B cell (primary cell): ENCODE data around the gene CCM2. TPM values are rescaled to one million over a fixed set of nuclear protein-coding genes. Genes with fewer than 3 reads are reported as not detected.

Experiments used
- ATAC-seq: fragments of 200-7000 bp; cut with Tn5 transposase; one replicate; pipeline ENCODE4 v1.10.0; 2021; ENCODE audit warnings: low read depth, mild to moderate bottlenecking, moderate number of reproducible peaks, moderate library complexity
- CTCF ChIA-PET: fragments of 350-600 bp; sonication (Branson Sonifier 250); formaldehyde crosslinking; loops from one replicate; lab custom pipeline; 2021; ENCODE audit warnings: antibody characterized with exemption, inconsistent platforms; lab: Charles Lee
- POLR2A ChIA-PET: fragments of 350-600 bp; sonication (Branson Sonifier 250); formaldehyde crosslinking; loops from one replicate; lab custom pipeline; 2021; ENCODE audit warnings: antibody characterized with exemption; lab: Charles Lee
- DNase-seq: peaks from one replicate; pipeline ENCODE4 v3.0.0; 2013
- H2AFZ ChIP-seq: 2 replicates; pipeline ENCODE4 v1.6.1; 2012; ENCODE audit warnings: mild to moderate bottlenecking, low read depth, low read length; ENCODE audit not compliant: insufficient read depth, poor library complexity, severe bottlenecking
- H3K27ac ChIP-seq, 2 donors: 1 replicate in 1 of 2; 2 replicates in 1 of 2; pipeline ENCODE4 v1.5.1; 2012 to 2013; ENCODE audit warnings: low read length in 2 of 2, mild to moderate bottlenecking in 2 of 2, moderate library complexity in 1 of 2
- H3K27me3 ChIP-seq, 4 experiments: fragments of 200-600 bp in 1 of 4; sonication (generic) in 1 of 4; replicated peaks in 1 of 4; 1 replicate in 2 of 4; 2 replicates in 2 of 4; pipeline versions ENCODE4 v1.6.1 to v1.7.0; 2013 to 2016; ENCODE audit warnings: low read length in 3 of 4, mild to moderate bottlenecking in 2 of 4, mixed read lengths in 1 of 4, moderate library complexity in 1 of 4; ENCODE audit not compliant: insufficient read depth in 4 of 4, control insufficient read depth in 3 of 4; ENCODE audit errors: control extremely low read depth in 1 of 4
- H3K36me3 ChIP-seq, 2 experiments: replicated peaks in 1 of 2; 1 replicate in 1 of 2; 2 replicates in 1 of 2; pipeline versions ENCODE4 v1.6.1 to v1.7.1; 2013; ENCODE audit warnings: low read length in 1 of 2; ENCODE audit not compliant: insufficient read depth in 2 of 2, control insufficient read depth in 1 of 2; ENCODE audit errors: control extremely low read depth in 1 of 2, extremely low read depth in 1 of 2
- H3K4me1 ChIP-seq, 2 donors: fragments of 200-600 bp in 1 of 2; sonication (generic) in 1 of 2; 1 replicate in 1 of 2; 2 replicates in 1 of 2; pipeline versions ENCODE4 v1.5.1 to v1.6.1; 2013 to 2017; ENCODE audit warnings: low read length in 2 of 2; ENCODE audit not compliant: control insufficient read depth in 2 of 2, insufficient read depth in 2 of 2
- H3K4me2 ChIP-seq: replicated peaks from 2 replicates; pipeline ENCODE3; 2012; ENCODE audit warnings: mild to moderate bottlenecking, low read depth, low read length; ENCODE audit not compliant: poor library complexity, severe bottlenecking
- H3K4me3 ChIP-seq, 5 experiments: fragments of 200-600 bp in 1 of 5; sonication (generic) in 1 of 5; 1 replicate in 3 of 5; 2 replicates in 2 of 5; pipeline versions ENCODE4 v1.5.1 to v1.7.0; 2011 to 2016; ENCODE audit warnings: low read length in 4 of 5, mild to moderate bottlenecking in 4 of 5, low read depth in 2 of 5, control low read depth in 1 of 5, moderate library complexity in 1 of 5; ENCODE audit not compliant: insufficient read depth in 1 of 5; ENCODE audit errors: control extremely low read depth in 1 of 5, extremely low read depth in 1 of 5
- H3K79me2 ChIP-seq: fragments of 200-600 bp; sonication (generic); one replicate; pipeline ENCODE4 v1.6.0; 2016; ENCODE audit warnings: low read length; ENCODE audit not compliant: control insufficient read depth, insufficient read depth
- H3K9ac ChIP-seq: fragments of 200-600 bp; sonication (generic); 2 replicates; pipeline ENCODE4 v1.6.1; 2017; ENCODE audit warnings: mild to moderate bottlenecking, low read length, moderate library complexity
- H3K9me3 ChIP-seq, 3 donors: one replicate each; pipeline versions ENCODE4 v1.6.1 to v1.7.1; 2013; ENCODE audit warnings: low read length in 2 of 3; ENCODE audit not compliant: control insufficient read depth in 2 of 3, insufficient read depth in 1 of 3; ENCODE audit errors: control extremely low read depth in 1 of 3
- H4K20me1 ChIP-seq: 2 replicates; pipeline ENCODE4 v1.6.0; 2012; ENCODE audit warnings: mild to moderate bottlenecking, low read length; ENCODE audit not compliant: insufficient read depth, control insufficient read depth, poor library complexity, severe bottlenecking
- H3K27ac Mint-ChIP-seq: one replicate; pipeline ENCODE4 v1.8.0; 2021; ENCODE audit warnings: mixed read lengths
- H3K27me3 Mint-ChIP-seq: one replicate; pipeline ENCODE4 v1.8.0; 2021; ENCODE audit warnings: mixed read lengths
- H3K4me1 Mint-ChIP-seq: one replicate; pipeline ENCODE4 v1.8.0; 2021; ENCODE audit warnings: mixed read lengths
- H3K4me3 Mint-ChIP-seq: one replicate; pipeline ENCODE4 v1.8.0; 2021; ENCODE audit warnings: mixed read lengths
- H3K9me3 Mint-ChIP-seq: one replicate; pipeline ENCODE4 v1.8.0; 2022; ENCODE audit warnings: mixed read lengths; ENCODE audit not compliant: insufficient read depth
- EZH2 ChIP-seq: IDR thresholded peaks from 2 replicates; pipeline ENCODE4 v1.6.1; 2012; ENCODE audit warnings: borderline replicate concordance, low read depth, mild to moderate bottlenecking, moderate library complexity, low read length; ENCODE audit not compliant: insufficient read depth, poor library complexity, severe bottlenecking
- WGBS: methylation state at CpG from one replicate; pipeline ENCODE4 v1.1.5; 2013; ENCODE audit warnings: missing lambda C conversion rate; ENCODE audit not compliant: insufficient coverage; 5-methylcytosine and 5-hydroxymethylcytosine counted together
- intact Hi-C: fragments of 100-400 bp; cut with micrococcal nuclease; formaldehyde crosslinking; loops from one replicate; pipeline ENCODE4 v1.10.0; 2022
- polyA plus RNA-seq: library from polyadenylated mRNA; depleted of rRNA; stranded (reverse); fragments of >200 nt; gene quantifications from 2 replicates; pipeline ENCODE4 v1.2.3, GENCODE V29; 2012
- total RNA-seq, 2 donors: library from RNA; stranded (reverse); fragments of 120-200 nt in 1 of 2; gene quantifications; 1 replicate in 1 of 2; 2 replicates in 1 of 2; pipeline versions ENCODE4 v1.2.3 to v1.2.4, GENCODE V29; 2013 to 2022
- TF ChIP-seq, protein P1 (sequence below): fragments of 200-600 bp; IDR thresholded peaks from one replicate; pipeline ENCODE4 v1.8.0; 2022; ENCODE audit warnings: antibody characterized with exemption, mild to moderate bottlenecking

CCM2 gene
- total and polyA plus RNA-seq, 2 donors (not counting 1 experiment from before 2014, with no cell fraction given), result 150 to 201 TPM

DNA sequence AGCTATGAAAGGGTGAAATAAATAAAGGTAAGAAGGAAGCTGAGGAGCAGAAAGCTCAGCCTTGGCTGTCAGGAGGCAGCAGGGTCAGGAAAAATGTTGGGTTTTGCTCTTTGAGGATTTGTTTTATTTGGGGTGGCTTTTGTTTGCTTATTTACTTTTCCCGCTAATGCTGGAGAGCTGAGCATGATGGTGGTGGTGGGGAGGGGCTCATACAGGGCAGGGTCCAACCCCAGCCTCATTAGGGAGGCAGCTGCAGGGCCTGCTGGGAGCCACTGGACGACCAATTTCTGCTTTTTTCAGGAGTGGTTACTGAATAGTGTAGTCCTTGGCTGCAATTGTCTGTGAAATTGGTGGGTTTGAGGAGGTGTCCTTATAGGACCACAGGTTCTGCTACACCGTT lies 36.3 kb downstream of the CCM2 start:
- H3K27me3 Mint-ChIP-seq, result no peaks in the 10 kb centered on the region
- H3K9ac ChIP-seq, result no peak overlapping the region
- peaks cover 0 to 71% of the 10 kb centered on the region in 2 experiments for H3K36me3 ChIP-seq
- peaks cover 40 to 59% of the 10 kb centered on the region in 2 donors for H3K4me1 ChIP-seq
- peaks cover 93% of the 10 kb centered on the region for H4K20me1 ChIP-seq
- no peaks in the 10 kb centered on the region for H3K9me3 Mint-ChIP-seq
- CTCF ChIA-PET, result interaction anchor here (2.2 to 2.6 kb wide), 2 partner anchors 9 to 63 kb away, joined by 9 read pairs; no protein-coding TSS in a partner anchor
- peaks cover 96% of the 10 kb centered on the region for H3K79me2 ChIP-seq
- H3K4me2 ChIP-seq, result peak overlapping the region; percentile 38
- WGBS, result 53% methylated on average over 2 of the region's 3 CpGs
- no peak overlapping the region for H2AFZ ChIP-seq
- DNase-seq (no peak), ATAC-seq (no peak)
- peaks cover 64% of the 10 kb centered on the region for H3K4me1 Mint-ChIP-seq
- peak overlapping the region; percentile 72 for H3K27ac Mint-ChIP-seq
- H3K27ac ChIP-seq, result peak overlapping the region in 1 of 2 donors; percentile 43
- intact Hi-C loops, result no loop called here
- TF ChIP-seq EZH2, result no peak
- TF ChIP-seq, protein P1, sequence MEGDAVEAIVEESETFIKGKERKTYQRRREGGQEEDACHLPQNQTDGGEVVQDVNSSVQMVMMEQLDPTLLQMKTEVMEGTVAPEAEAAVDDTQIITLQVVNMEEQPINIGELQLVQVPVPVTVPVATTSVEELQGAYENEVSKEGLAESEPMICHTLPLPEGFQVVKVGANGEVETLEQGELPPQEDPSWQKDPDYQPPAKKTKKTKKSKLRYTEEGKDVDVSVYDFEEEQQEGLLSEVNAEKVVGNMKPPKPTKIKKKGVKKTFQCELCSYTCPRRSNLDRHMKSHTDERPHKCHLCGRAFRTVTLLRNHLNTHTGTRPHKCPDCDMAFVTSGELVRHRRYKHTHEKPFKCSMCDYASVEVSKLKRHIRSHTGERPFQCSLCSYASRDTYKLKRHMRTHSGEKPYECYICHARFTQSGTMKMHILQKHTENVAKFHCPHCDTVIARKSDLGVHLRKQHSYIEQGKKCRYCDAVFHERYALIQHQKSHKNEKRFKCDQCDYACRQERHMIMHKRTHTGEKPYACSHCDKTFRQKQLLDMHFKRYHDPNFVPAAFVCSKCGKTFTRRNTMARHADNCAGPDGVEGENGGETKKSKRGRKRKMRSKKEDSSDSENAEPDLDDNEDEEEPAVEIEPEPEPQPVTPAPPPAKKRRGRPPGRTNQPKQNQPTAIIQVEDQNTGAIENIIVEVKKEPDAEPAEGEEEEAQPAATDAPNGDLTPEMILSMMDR, result no peak
- POLR2A ChIA-PET, result interaction anchor here (1.4 to 1.7 kb wide), 2 partner anchors 9 kb away, joined by 3 to 4 read pairs; no protein-coding TSS in a partner anchor
- no peaks in the 10 kb centered on the region for H3K9me3 ChIP-seq
- no peak overlapping the region for H3K4me3 ChIP-seq
- peak overlapping the region; percentile 52 for H3K4me3 Mint-ChIP-seq
- H3K27me3 ChIP-seq, result no peaks in the 10 kb centered on the region

DNA sequence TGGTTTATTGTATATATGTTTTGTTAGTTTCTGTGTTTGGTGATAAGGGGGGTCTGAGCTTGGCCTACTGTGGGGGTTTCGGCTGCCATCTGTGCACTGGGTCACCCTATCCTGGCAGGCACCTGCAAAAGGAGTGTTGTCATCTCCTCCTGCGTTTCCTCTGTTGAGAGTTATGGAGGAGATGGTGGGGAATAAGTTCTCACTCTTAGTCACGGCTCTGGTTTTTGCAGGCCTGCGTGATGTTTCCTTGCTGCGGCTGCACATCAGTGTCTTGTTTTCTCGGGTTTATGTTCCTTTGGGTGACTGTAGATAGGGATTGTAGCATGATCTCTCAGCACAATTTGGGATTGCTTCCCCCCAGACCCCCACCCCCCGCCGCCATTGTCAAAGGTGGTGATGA lies 36.8 kb downstream of the CCM2 start:
- no peaks in the 10 kb centered on the region for H3K9me3 ChIP-seq
- Mint-ChIP-seq H3K27me3 (no peaks in the 10 kb centered on the region), H3K9me3 (no peaks in the 10 kb centered on the region), H3K4me3 (peak overlapping the region; percentile 35), H3K4me1 (peaks cover 62% of the 10 kb centered on the region), H3K27ac (peak overlapping the region; percentile 57)
- H4K20me1 ChIP-seq, result peaks cover 93% of the 10 kb centered on the region
- ChIA-PET CTCF (interaction anchor here (0.6 to 2.6 kb wide), 3 partner anchors 9 to 64 kb away, joined by 3 to 9 read pairs (median 9); no protein-coding TSS in a partner anchor), POLR2A (interaction anchor here (0.5 to 1.7 kb wide), 3 partner anchors 9 to 74 kb away, joined by 3 to 5 read pairs (median 4); no protein-coding TSS in a partner anchor)
- peaks cover 96% of the 10 kb centered on the region for H3K79me2 ChIP-seq
- H3K27me3 ChIP-seq, result no peaks in the 10 kb centered on the region
- TF ChIP-seq, protein P1, result no peak
- no peak for TF ChIP-seq EZH2
- ATAC-seq (no peak), DNase-seq (no peak)
- H3K9ac ChIP-seq, result peak overlapping the region; percentile 20
- H3K36me3 ChIP-seq, result peaks cover 2 to 71% of the 10 kb centered on the region in 2 experiments
- 30% methylated on average over 2 of the region's 8 CpGs for WGBS
- H3K4me2 ChIP-seq, result peak overlapping the region; percentile 38
- no peak overlapping the region for H2AFZ ChIP-seq
- intact Hi-C loops, result no loop called here
- H3K4me3 ChIP-seq, result no peak overlapping the region
- H3K27ac ChIP-seq, result peak overlapping the region in 1 of 2 donors; percentile 43
- H3K4me1 ChIP-seq, result peaks cover 38 to 54% of the 10 kb centered on the region in 2 donors
